PC-9 (cell line): ENCODE results near the gene RARB.

ENCODE experiments used
- EZH2 ChIP-seq: fragments of 200-600 bp; sonication (generic); IDR thresholded peaks from 2 replicates; pipeline ENCODE4 v1.8.0; 2017; ENCODE audit warnings: antibody characterized with exemption, low read depth
- TF ChIP-seq, protein P1 (sequence below): fragments of 200-600 bp; sonication (generic); conservative IDR thresholded peaks from 2 replicates; pipeline ENCODE4 v1.6.1; 2017; ENCODE audit warnings: mixed run types, antibody characterized with exemption, mild to moderate bottlenecking, moderate library complexity

DNA sequence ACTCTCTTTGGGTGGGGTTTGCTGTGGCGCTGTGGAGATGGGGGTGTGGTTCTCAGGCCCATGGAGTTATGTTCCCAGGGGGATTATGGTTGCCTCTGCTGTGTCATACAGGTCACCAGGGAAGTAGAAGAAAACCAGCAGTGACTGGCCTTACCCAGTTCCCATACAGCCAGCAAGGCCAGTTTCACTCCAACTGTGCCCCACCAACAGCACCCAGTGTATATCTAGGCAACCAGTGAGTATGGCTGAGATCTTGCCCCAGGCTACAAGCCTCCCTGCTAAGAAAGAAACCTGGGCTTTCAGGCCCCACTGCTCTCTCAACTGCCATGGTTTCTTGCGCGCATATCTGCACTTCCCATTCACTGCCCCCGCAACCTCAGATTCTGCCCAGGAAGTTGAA is 31.4 kb upstream of the RARB start:
- TF ChIP-seq, protein P1, sequence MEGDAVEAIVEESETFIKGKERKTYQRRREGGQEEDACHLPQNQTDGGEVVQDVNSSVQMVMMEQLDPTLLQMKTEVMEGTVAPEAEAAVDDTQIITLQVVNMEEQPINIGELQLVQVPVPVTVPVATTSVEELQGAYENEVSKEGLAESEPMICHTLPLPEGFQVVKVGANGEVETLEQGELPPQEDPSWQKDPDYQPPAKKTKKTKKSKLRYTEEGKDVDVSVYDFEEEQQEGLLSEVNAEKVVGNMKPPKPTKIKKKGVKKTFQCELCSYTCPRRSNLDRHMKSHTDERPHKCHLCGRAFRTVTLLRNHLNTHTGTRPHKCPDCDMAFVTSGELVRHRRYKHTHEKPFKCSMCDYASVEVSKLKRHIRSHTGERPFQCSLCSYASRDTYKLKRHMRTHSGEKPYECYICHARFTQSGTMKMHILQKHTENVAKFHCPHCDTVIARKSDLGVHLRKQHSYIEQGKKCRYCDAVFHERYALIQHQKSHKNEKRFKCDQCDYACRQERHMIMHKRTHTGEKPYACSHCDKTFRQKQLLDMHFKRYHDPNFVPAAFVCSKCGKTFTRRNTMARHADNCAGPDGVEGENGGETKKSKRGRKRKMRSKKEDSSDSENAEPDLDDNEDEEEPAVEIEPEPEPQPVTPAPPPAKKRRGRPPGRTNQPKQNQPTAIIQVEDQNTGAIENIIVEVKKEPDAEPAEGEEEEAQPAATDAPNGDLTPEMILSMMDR: no peak
- no peak for TF ChIP-seq EZH2
